SK-N-SH treated with all-trans-retinoic acid at 6 μM for 48 hours (cell line): ENCODE measurements around the gene MOV10.

Experiments
- ATAC-seq: fragments of 200-7000 bp; cut with Tn5 transposase; 3 replicates; pipeline ENCODE4 v1.9.1; 2020; ENCODE audit warnings: mild to moderate bottlenecking, moderate library complexity
- ARNTL ChIP-seq: fragments of 450-650 bp; formaldehyde crosslinking; IDR thresholded peaks from 2 replicates; pipeline ENCODE4 v1.5.0; 2020; ENCODE audit warnings: low read depth, mild to moderate bottlenecking, moderate library complexity, borderline replicate concordance
- BACH2 ChIP-seq: fragments of 250-450 bp; sonication (Bioruptor Pico); IDR thresholded peaks from 2 replicates; pipeline ENCODE4 v1.9.0; 2021; ENCODE audit warnings: mild to moderate bottlenecking, borderline replicate concordance
- CREB5 ChIP-seq: fragments of 250-450 bp; sonication (Bioruptor Pico); IDR thresholded peaks from 2 replicates; pipeline ENCODE4 v1.5.1; 2020; ENCODE audit warnings: low read depth, mild to moderate bottlenecking, moderate library complexity
- CSDC2 ChIP-seq: fragments of 250-450 bp; sonication (Bioruptor Pico); IDR thresholded peaks from 2 replicates; pipeline ENCODE4 v1.5.0; 2020; ENCODE audit warnings: mild to moderate bottlenecking, moderate library complexity
- CSRNP3 ChIP-seq: fragments of 250-450 bp; sonication (Bioruptor Pico); IDR thresholded peaks from 2 replicates; pipeline ENCODE4 v1.5.1; 2021; ENCODE audit warnings: mild to moderate bottlenecking, moderate library complexity
- ESRRG ChIP-seq: fragments of 250-450 bp; sonication (Bioruptor Pico); IDR thresholded peaks from 2 replicates; pipeline ENCODE4 v1.6.1; 2021; ENCODE audit warnings: mild to moderate bottlenecking
- GLIS3 ChIP-seq: fragments of 250-450 bp; sonication (Bioruptor Pico); IDR thresholded peaks from 2 replicates; pipeline ENCODE4 v1.5.0; 2020; ENCODE audit warnings: mild to moderate bottlenecking, moderate library complexity
- ISL1 ChIP-seq: fragments of 250-450 bp; sonication (Bioruptor Pico); IDR thresholded peaks from 2 replicates; pipeline ENCODE4 v2.1.2; 2022; ENCODE audit warnings: mild to moderate bottlenecking, moderate library complexity
- OSR1 ChIP-seq: fragments of 250-450 bp; sonication (Bioruptor Pico); IDR thresholded peaks from 2 replicates; pipeline ENCODE4 v1.8.0; 2022; ENCODE audit warnings: moderate library complexity, mild to moderate bottlenecking, inconsistent platforms
- POU6F1 ChIP-seq: fragments of 250-450 bp; sonication (Bioruptor Pico); IDR thresholded peaks from 2 replicates; pipeline ENCODE4 v1.8.0; 2021; ENCODE audit warnings: low read depth, mild to moderate bottlenecking, moderate library complexity, borderline replicate concordance
- PPARA ChIP-seq: fragments of 250-450 bp; sonication (Bioruptor Pico); IDR thresholded peaks from 2 replicates; pipeline ENCODE4 v1.5.0; 2020; ENCODE audit warnings: mild to moderate bottlenecking, borderline replicate concordance
- RARB ChIP-seq: fragments of 250-450 bp; sonication (Bioruptor Pico); IDR thresholded peaks from 2 replicates; pipeline ENCODE4 v1.8.0; 2021; ENCODE audit warnings: mild to moderate bottlenecking, moderate library complexity
- SNAI2 ChIP-seq: fragments of 250-450 bp; sonication (Bioruptor Pico); IDR thresholded peaks from 2 replicates; pipeline ENCODE4 v1.5.0; 2020; ENCODE audit warnings: mild to moderate bottlenecking, moderate library complexity
- TCF4 ChIP-seq: fragments of 250-450 bp; sonication (Bioruptor Pico); IDR thresholded peaks from 2 replicates; pipeline ENCODE4 v1.8.0; 2021; ENCODE audit warnings: mild to moderate bottlenecking, moderate library complexity, borderline replicate concordance
- TOX ChIP-seq: fragments of 250-450 bp; sonication (Bioruptor Pico); IDR thresholded peaks from 2 replicates; pipeline ENCODE4 v1.8.0; 2021; ENCODE audit warnings: mild to moderate bottlenecking, moderate library complexity, borderline replicate concordance
- TSHZ2 ChIP-seq: fragments of 250-450 bp; sonication (Bioruptor Pico); IDR thresholded peaks from 2 replicates; pipeline ENCODE4 v1.5.0; 2020; ENCODE audit warnings: mild to moderate bottlenecking, moderate library complexity
- ZC3H10 ChIP-seq: fragments of 250-450 bp; sonication (Bioruptor Pico); IDR thresholded peaks from 2 replicates; pipeline ENCODE4 v1.5.1; 2021; ENCODE audit warnings: mild to moderate bottlenecking, moderate library complexity
- ZFP3 ChIP-seq: fragments of 250-450 bp; sonication (Bioruptor Pico); IDR thresholded peaks from 2 replicates; pipeline ENCODE4 v1.5.0; 2020; ENCODE audit warnings: mild to moderate bottlenecking, moderate library complexity
- ZFP30 ChIP-seq: fragments of 450-650 bp; formaldehyde crosslinking; IDR thresholded peaks from 2 replicates; pipeline ENCODE4 v1.5.0; 2022; ENCODE audit warnings: mild to moderate bottlenecking, moderate library complexity
- ZNF565 ChIP-seq: fragments of 450-650 bp; formaldehyde crosslinking; conservative IDR thresholded peaks from 2 replicates; pipeline ENCODE4 v1.5.0; 2020; ENCODE audit warnings: low read depth, mild to moderate bottlenecking, moderate library complexity
- ZNF8 ChIP-seq: fragments of 450-650 bp; formaldehyde crosslinking; IDR thresholded peaks from 2 replicates; pipeline ENCODE4 v1.5.0; 2020; ENCODE audit warnings: mild to moderate bottlenecking, moderate library complexity
- TF ChIP-seq, protein P1 (sequence below): fragments of 250-450 bp; sonication (Bioruptor Pico); IDR thresholded peaks from 2 replicates; pipeline ENCODE4 v1.8.0; 2020; ENCODE audit warnings: mild to moderate bottlenecking, moderate library complexity, borderline replicate concordance

Gene MOV10

GRCh38 chr1:112689196-112689841 is 14.9 kb downstream of the MOV10 start:
- ATAC-seq: no peak
- TF ChIP-seq RARB (CRISPR knock-in tag): no peak
- TF ChIP-seq OSR1: no peak
- TF ChIP-seq, protein P1, sequence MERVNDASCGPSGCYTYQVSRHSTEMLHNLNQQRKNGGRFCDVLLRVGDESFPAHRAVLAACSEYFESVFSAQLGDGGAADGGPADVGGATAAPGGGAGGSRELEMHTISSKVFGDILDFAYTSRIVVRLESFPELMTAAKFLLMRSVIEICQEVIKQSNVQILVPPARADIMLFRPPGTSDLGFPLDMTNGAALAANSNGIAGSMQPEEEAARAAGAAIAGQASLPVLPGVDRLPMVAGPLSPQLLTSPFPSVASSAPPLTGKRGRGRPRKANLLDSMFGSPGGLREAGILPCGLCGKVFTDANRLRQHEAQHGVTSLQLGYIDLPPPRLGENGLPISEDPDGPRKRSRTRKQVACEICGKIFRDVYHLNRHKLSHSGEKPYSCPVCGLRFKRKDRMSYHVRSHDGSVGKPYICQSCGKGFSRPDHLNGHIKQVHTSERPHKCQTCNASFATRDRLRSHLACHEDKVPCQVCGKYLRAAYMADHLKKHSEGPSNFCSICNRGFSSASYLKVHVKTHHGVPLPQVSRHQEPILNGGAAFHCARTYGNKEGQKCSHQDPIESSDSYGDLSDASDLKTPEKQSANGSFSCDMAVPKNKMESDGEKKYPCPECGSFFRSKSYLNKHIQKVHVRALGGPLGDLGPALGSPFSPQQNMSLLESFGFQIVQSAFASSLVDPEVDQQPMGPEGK (CRISPR knock-in tag): no peak
- no peak for TF ChIP-seq TSHZ2
- no peak for TF ChIP-seq ARNTL (CRISPR knock-in tag)
- TF ChIP-seq BACH2: no peak
- no peak for TF ChIP-seq ZNF8 (CRISPR knock-in tag)
- no peak for TF ChIP-seq SNAI2 (CRISPR knock-in tag)
- no peak for TF ChIP-seq ISL1 (CRISPR knock-in tag)
- no peak for TF ChIP-seq ZFP30
- TF ChIP-seq ESRRG (CRISPR knock-in tag): no peak
- TF ChIP-seq CREB5: no peak
- no peak for TF ChIP-seq CSDC2 (CRISPR knock-in tag)
- no peak for TF ChIP-seq ZNF565
- no peak for TF ChIP-seq TOX
- TF ChIP-seq ZC3H10 (CRISPR knock-in tag): no peak
- no peak for TF ChIP-seq POU6F1 (CRISPR knock-in tag)
- no peak for TF ChIP-seq PPARA (CRISPR knock-in tag)
- no peak for TF ChIP-seq TCF4 (CRISPR knock-in tag)

GRCh38 chr1:112689842-112690237 is 15.4 kb downstream of the MOV10 start:
- no peak for TF ChIP-seq CSRNP3 (CRISPR knock-in tag)
- no peak for ATAC-seq

DNA sequence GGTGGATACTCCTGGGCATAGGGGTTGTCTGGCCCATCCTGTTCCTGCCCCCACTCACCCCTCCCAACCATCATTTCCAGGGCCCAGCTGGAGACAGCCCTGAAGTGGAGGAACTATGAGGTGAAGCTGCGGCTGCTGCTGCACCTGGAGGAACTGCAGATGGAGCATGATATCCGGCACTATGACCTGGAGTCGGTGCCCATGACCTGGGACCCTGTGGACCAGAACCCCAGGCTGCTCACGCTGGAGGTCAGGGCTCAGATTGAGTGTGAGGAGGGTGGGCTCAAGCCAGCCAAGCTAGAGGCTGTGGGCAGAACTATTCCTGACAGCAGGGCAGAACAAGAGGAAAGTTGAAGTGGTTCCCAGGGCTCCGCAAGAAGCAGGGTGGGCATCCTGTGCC is 18.2 kb downstream of the MOV10 start:
- TF ChIP-seq ZFP30: no peak
- no peak for TF ChIP-seq ZNF8 (CRISPR knock-in tag)
- no peak for TF ChIP-seq ESRRG (CRISPR knock-in tag)
- no peak for TF ChIP-seq TCF4 (CRISPR knock-in tag)
- no peak for TF ChIP-seq CSDC2 (CRISPR knock-in tag)
- TF ChIP-seq BACH2: no peak
- no peak for TF ChIP-seq GLIS3
- TF ChIP-seq TSHZ2: no peak
- TF ChIP-seq SNAI2 (CRISPR knock-in tag): no peak
- TF ChIP-seq ZFP3 (CRISPR knock-in tag): no peak
- no peak for TF ChIP-seq CSRNP3 (CRISPR knock-in tag)

More for the DNA sequence above, 18.2 kb downstream of the MOV10 start:
- ATAC-seq: no peak
